Activated CD8-positive, alpha-beta memory T cell treated with anti-CD3 and anti-CD28 coated beads, Interleukin-2, amount 10 ng/mL, durations not matched to agents 7 days and 5 days (primary cell): ENCODE results near the gene EFTUD2. TPM values are rescaled to one million over a fixed set of nuclear protein-coding genes. Genes with fewer than 3 reads are reported as not detected.

ENCODE experiments used
- ATAC-seq: fragments of 150-1000 bp; cut with Tn5 transposase; one replicate; pipeline ENCODE4 v1.10.0; 2021; ENCODE audit warnings: moderate library complexity
- CTCF ChIA-PET: fragments of 350-600 bp; sonication (Branson Sonifier 250); formaldehyde crosslinking; loops from one replicate; lab custom pipeline; 2021; ENCODE audit warnings: antibody characterized with exemption; lab: Charles Lee
- DNase-seq: peaks from one replicate; pipeline ENCODE4 v3.0.0-alpha.2; 2020
- H3K27ac Mint-ChIP-seq: one replicate; pipeline ENCODE4 v1.8.0; 2021; ENCODE audit warnings: mild to moderate bottlenecking, mixed read lengths
- H3K27me3 Mint-ChIP-seq: one replicate; pipeline ENCODE4 v1.8.0; 2021; ENCODE audit warnings: mixed read lengths
- H3K36me3 Mint-ChIP-seq: one replicate; pipeline ENCODE4 v1.8.0; 2021; ENCODE audit warnings: mild to moderate bottlenecking, mixed read lengths
- H3K4me1 Mint-ChIP-seq: one replicate; pipeline ENCODE4 v1.8.0; 2021; ENCODE audit warnings: mixed read lengths
- H3K4me3 Mint-ChIP-seq: one replicate; pipeline ENCODE4 v1.8.0; 2021; ENCODE audit warnings: mild to moderate bottlenecking, moderate library complexity, mixed read lengths
- H3K9me3 Mint-ChIP-seq: one replicate; pipeline ENCODE4 v1.8.0; 2022; ENCODE audit warnings: low read depth, mixed read lengths
- total RNA-seq, 2 experiments: library from RNA; stranded (reverse); gene quantifications; one replicate each; pipeline ENCODE4 v1.2.3, GENCODE V29; 2021

The EFTUD2 gene
- total RNA-seq, 2 experiments from 2014 or later = 134 to 178 TPM

DNA sequence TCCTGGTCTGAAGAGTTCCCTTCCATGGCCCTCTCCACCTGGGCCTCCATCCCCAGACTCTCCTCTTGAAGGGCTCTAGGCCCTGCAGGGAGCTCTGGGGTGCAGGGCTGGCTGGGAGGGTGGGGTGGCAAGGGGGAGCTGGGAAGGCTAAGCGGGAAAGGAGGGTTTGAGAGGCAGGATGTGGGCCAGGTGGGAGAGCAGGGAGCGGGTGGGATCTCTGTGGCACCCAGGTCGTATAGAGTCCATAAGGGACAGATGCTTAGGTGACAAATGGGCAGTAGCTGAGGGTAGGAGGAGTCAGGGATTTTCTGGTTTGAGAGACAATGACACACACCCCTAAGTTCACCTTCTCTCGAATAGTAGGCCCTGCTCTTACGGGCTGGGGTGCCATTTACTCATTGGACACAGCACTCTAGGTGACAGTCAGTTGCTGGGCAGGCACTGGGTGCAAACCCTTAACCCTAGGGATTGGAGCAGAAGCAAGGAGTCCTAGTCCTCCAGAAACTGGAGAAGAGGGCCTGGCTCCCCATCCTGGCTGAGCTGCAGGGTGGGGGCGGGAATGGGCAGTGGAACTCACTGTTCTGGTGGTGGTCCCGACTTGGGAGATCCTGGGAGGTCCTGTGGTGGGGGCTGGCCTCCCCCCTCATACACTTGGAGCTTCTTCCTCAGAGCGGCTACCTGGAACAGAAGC, 33.0 kb upstream of the EFTUD2 start:
- CTCF ChIA-PET = interaction anchor here (1.4 to 1.6 kb wide), 3 partner anchors 22 to 203 kb away, joined by 3 to 5 read pairs (median 4); partner anchors contain the start of gene ACBD4
- H3K9me3 Mint-ChIP-seq = no peaks in the 10 kb centered on the region
- ATAC-seq = no peak
- H3K36me3 Mint-ChIP-seq = peaks cover 52% of the 10 kb centered on the region
- H3K4me1 Mint-ChIP-seq = no peaks in the 10 kb centered on the region
- no peak for DNase-seq
- no peaks in the 10 kb centered on the region for H3K27me3 Mint-ChIP-seq
- H3K4me3 Mint-ChIP-seq = no peak overlapping the region
- H3K27ac Mint-ChIP-seq = no peak overlapping the region

DNA sequence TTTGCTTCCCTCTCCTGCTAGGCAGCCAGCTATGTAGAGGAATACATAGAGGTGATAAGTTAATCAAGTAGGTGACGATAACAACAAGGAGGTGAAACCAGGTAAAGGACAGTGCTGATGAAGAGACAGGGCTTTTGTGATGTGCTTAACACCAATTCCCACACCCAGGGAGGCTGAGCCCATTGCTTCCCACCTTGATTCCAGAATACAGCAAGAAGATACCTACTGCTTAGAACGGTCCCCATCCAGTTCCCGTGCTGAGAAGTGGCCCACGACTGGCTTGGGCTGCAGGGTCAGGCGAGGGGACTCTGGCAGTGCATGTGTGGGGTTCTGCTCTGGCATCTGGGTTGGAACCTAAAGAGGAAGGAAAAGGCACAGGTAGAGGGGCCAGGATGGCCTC, 32.1 kb upstream of the EFTUD2 start:
- DNase-seq = no peak

DNA sequence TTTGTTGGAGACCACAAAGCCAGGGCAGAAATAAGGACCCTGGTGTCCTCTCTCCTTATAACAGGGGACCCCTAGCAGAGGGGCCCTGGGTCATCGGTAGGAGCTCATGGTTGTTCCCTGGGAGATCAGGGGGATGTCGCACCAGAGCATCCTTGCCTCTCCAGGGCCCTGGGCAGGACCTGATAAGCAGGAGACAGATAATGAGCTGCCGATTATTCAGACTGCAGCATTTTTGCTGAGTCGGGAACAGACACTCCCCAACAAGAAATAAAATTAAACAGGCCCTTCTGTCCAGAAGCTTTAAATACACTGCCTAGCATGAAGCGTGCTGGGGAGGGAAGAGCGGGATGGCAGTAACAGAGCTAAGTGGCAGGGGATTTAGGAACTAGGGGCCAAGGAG, 31.4 kb upstream of the EFTUD2 start:
- no peak for DNase-seq
- no peak overlapping the region for H3K4me3 Mint-ChIP-seq
- CTCF ChIA-PET = interaction anchor here (0.6 to 3.4 kb wide), 3 partner anchors 9 to 24 kb away, joined by 3 to 16 read pairs (median 5); no protein-coding TSS in a partner anchor
- no peaks in the 10 kb centered on the region for H3K4me1 Mint-ChIP-seq
- no peaks in the 10 kb centered on the region for H3K9me3 Mint-ChIP-seq
- no peak for ATAC-seq
- no peaks in the 10 kb centered on the region for H3K27me3 Mint-ChIP-seq
- H3K27ac Mint-ChIP-seq = no peak overlapping the region
- H3K36me3 Mint-ChIP-seq = peaks cover 50% of the 10 kb centered on the region

More for the DNA sequence above, 32.1 kb upstream of the EFTUD2 start:
- no peak overlapping the region for H3K4me3 Mint-ChIP-seq
- H3K27ac Mint-ChIP-seq = no peak overlapping the region
- H3K36me3 Mint-ChIP-seq = peaks cover 55% of the 10 kb centered on the region
- CTCF ChIA-PET = interaction anchor here (0.5 to 3.4 kb wide), 4 partner anchors 11 to 237 kb away, joined by 3 to 16 read pairs (median 4); partner anchors contain the start of gene ACBD4
- no peaks in the 10 kb centered on the region for H3K4me1 Mint-ChIP-seq
- no peaks in the 10 kb centered on the region for H3K9me3 Mint-ChIP-seq
- no peaks in the 10 kb centered on the region for H3K27me3 Mint-ChIP-seq
- ATAC-seq = no peak

DNA sequence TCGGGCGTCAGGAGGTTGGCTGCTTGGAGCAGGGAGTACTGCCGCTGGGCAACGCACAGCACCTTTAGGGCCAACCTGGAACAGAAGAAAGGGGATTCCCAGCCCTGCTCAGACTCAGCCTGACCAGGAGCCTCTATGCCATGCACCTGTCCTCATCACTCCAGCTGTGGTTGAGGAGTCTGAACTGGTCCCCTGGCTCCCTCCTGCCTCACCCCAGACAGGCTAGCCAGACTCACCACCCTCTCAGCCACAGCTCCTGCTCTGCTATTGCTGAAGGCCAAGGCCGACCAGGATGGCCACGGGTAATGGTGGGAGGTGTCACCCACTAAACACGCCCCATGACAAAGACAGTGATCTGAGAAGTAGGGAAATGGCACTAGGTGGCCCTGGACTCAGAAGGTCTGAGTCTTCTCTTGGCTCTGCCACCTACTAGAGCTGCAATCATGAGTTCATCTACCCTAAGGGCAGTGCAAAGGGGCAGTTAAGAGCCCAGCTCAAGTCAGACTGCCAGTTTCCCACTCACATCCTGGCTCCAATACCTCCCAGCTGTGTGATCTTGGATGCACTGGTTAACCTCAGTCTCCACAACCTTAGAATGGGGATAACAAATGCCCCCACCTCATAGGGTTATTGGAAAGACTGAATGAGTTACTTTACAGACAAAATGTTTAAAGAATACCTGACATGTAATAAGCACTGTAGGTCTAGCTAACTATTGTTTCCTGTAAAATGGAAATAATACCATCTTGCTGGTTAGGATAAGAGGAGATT, 29.9 kb upstream of the EFTUD2 start:
- no peak for ATAC-seq
- no peaks in the 10 kb centered on the region for H3K9me3 Mint-ChIP-seq
- H3K27ac Mint-ChIP-seq = no peak overlapping the region
- no peak for DNase-seq
- H3K27me3 Mint-ChIP-seq = no peaks in the 10 kb centered on the region
- H3K4me1 Mint-ChIP-seq = peaks cover under 1% of the 10 kb centered on the region
- CTCF ChIA-PET = interaction anchor here (1.1 to 3.4 kb wide), 2 partner anchors 9 to 206 kb away, joined by 4 to 16 read pairs; partner anchors contain the start of gene ACBD4
- H3K36me3 Mint-ChIP-seq = peaks cover 45% of the 10 kb centered on the region
- no peak overlapping the region for H3K4me3 Mint-ChIP-seq

DNA sequence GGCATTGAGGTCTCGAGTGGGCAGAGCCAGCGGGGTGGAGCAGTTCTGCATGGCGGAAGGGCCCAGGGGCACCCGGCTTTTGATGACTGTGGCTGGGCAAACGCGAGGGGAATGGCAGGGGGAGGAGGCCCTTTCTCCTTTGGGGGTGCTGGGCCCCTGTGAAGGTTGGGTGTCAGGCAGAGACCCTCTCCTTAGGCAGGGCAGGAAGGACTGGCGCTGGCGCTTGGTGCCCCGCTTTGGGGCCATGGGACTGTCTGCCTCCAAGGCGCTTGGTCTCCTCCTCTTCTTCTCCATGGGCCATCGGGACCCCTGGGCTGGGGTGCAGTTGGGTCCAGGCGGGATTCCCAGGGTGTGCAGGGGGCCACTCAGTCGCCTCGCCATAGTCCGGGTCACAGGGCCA, 28.9 kb upstream of the EFTUD2 start:
- DNase-seq (no peak), ATAC-seq (no peak)
- Mint-ChIP-seq H3K36me3 (peaks cover 38% of the 10 kb centered on the region), H3K9me3 (no peaks in the 10 kb centered on the region), H3K27me3 (no peaks in the 10 kb centered on the region), H3K4me3 (no peak overlapping the region), H3K4me1 (peaks cover 2% of the 10 kb centered on the region), H3K27ac (no peak overlapping the region)
- CTCF ChIA-PET = interaction anchor here (1.1 to 1.2 kb wide), 2 partner anchors 146 to 171 kb away, joined by 3 read pairs; no protein-coding TSS in a partner anchor

DNA sequence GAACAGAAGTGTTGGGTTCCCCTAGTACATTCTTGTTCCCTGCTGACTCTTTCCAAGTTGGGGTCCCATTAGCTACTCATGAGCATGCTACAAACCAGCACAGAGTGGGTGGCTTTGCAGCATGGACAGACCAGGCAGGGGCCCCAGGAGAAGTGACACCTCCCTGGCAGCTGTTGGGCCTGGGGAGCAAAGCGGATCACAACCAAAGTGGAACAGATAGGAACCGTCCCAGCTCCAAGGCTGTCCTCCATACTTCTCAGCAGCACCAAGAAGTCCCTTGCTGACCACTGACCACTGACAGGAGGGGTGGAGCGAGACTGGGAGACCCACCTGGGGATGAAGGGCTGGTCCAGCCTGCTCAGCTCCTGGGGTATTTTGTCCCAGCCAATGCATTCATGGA, 28.5 kb upstream of the EFTUD2 start:
- CTCF ChIA-PET = interaction anchor here (0.6 to 1.2 kb wide), 5 partner anchors 19 to 171 kb away, joined by 3 read pairs; no protein-coding TSS in a partner anchor
- H3K4me1 Mint-ChIP-seq = peaks cover 2% of the 10 kb centered on the region
- peaks cover 38% of the 10 kb centered on the region for H3K36me3 Mint-ChIP-seq
- no peaks in the 10 kb centered on the region for H3K9me3 Mint-ChIP-seq
- no peak overlapping the region for H3K27ac Mint-ChIP-seq
- H3K27me3 Mint-ChIP-seq = no peaks in the 10 kb centered on the region
- no peak for ATAC-seq
- no peak overlapping the region for H3K4me3 Mint-ChIP-seq
- DNase-seq = no peak

DNA sequence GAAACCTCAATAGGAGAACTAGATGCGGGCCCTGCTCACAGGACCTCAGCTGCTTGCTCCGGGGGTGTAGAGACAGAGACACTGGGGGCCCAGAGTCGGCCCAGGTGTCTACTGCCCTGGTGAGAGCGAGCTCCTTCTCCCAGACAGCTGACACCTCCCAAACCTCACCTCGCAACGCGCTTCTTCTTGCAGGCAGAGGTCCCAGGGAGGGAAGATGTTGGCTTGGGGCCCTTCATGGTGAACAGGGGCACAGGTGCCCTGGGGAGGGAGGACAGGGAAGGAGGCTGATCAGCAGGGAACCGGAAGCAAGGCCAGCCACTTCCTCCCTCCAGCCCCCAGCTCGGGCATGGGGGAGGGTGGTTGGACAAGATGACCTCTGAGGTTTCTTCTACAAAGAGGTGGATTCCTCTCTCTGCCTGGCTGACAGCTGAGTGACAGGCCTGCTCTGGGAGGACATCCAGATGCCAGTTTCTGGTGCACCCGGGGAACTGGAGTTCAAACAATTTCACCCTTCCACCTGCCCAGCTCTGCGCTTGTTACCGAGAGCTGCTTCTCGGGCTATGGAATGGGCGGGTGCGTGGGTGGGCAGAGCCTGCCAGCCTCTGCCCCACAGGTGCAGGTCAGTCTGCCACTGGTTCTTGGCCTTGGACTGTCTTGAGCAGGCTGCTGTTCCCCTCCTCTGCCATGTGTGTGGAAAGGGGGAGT, 27.7 kb upstream of the EFTUD2 start:
- H3K4me1 Mint-ChIP-seq = peaks cover 2% of the 10 kb centered on the region
- H3K9me3 Mint-ChIP-seq = no peaks in the 10 kb centered on the region
- H3K4me3 Mint-ChIP-seq = no peak overlapping the region
- ATAC-seq (no peak), DNase-seq (no peak)
- CTCF ChIA-PET = interaction anchor here (0.6 to 1.2 kb wide), 4 partner anchors 20 to 148 kb away, joined by 3 to 6 read pairs (median 3); no protein-coding TSS in a partner anchor
- H3K27ac Mint-ChIP-seq = no peak overlapping the region
- H3K36me3 Mint-ChIP-seq = peaks cover 35% of the 10 kb centered on the region
- H3K27me3 Mint-ChIP-seq = peaks cover 5% of the 10 kb centered on the region

DNA sequence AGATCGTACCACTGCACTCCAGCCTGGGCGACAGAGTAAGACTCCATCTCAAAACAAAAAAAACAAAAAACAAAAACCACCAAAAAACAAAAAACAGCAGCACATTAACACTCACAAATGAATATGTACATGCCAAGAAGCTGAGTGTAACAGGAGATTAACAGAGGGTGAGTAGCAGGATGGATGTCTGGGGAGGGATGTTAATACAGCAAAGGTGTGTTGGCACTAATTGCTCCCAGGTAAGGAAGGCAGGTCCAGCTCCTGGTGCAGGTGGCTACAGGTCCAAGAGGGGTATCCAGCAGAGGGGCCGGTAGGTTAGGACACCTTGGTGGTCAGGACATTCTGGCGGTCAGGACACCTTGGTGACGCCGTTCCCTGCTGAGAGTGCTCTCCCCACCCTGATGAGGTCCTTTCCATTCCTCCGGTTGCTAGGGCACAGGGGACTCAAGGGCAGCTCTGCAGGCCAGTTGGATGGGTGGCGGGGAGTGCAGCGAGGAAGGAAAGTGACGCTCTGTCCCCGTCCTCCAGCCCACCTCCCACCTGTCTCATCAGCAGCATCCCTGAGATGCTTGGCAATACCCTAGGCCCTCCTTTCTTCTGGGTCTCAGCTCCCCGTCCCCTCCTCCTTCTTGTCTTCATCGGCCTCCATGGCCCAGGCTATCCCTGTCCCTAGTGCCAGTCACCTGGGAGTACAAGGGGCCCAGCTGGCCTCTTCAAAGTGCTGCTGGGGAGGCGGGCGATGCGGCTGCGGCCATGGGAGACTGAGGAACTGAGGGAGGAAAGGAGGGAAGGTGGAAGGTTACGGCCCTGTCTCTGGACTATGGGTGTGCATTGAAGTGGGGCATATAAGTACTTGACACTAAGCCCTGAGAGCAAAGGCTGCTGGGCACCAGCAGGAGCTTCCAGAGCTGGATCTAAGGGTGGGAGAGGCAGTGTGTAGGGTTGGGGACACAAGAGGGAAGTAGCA, 26.8 kb upstream of the EFTUD2 start:
- CTCF ChIA-PET = interaction anchor here (1.2 kb wide), 1 partner anchor 94 kb away, joined by 6 read pairs; no protein-coding TSS in a partner anchor
- peaks cover 12% of the 10 kb centered on the region for H3K27me3 Mint-ChIP-seq
- H3K4me3 Mint-ChIP-seq = no peak overlapping the region
- ATAC-seq = no peak
- peaks cover 2% of the 10 kb centered on the region for H3K4me1 Mint-ChIP-seq
- H3K9me3 Mint-ChIP-seq = no peaks in the 10 kb centered on the region
- peaks cover 30% of the 10 kb centered on the region for H3K36me3 Mint-ChIP-seq
- H3K27ac Mint-ChIP-seq = no peak overlapping the region
- no peak for DNase-seq

DNA sequence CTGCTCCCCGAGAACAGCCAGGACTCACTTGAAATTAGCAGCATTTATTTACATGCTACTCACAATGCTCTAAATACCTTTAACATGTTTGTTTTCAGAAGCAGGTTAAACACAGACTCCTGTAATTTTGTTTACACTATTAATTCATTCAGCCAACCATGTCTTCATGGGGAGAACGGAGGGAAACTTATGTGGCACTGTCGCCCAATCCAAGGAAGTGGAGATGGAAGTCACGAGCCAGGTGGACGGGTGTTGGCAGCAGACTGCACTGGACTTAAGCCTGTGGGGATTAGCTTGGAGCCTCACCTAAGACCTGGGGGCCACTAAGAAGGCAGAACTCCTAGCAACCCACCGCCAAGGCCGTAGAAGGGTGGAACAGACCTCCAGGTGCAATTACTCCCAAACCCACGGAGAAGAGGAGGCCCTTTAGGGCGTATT, 24.9 kb upstream of the EFTUD2 start:
- H3K27ac Mint-ChIP-seq = no peak overlapping the region

DNA sequence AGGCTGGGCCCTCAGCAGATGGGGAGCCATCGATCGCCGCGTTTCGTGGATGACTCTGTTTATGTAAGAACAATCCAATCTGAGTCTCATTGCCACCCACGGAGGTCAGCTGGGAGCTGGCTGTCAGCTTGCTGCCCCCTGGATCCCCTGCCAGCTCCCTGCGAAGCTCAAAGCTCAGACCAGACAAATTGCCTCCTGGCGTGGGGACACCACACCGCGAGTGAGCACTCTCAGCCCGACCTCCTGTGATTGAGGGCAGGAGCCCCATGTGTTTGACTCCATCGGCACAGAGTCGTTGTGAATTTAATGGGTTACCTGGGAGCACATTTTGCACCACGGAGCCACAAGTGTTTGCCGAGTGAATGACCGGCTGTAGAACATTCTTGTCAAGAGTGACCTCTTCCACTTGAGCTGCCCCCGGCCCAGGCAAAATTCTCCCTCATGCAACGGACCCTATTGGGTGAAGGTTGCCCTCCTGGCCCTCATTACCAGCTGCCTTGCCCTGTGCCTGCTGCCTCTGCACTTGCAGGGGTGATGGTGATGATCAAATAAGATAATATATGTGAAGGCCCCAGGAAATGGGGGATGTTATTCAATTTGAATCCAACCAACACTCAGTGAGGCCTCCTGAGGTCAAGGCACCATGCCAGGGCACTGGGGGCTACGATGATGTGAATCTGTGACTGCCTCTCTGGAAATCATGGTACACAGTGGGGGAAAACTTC, 23.7 kb upstream of the EFTUD2 start:
- Mint-ChIP-seq H3K36me3 (peaks cover 16% of the 10 kb centered on the region), H3K9me3 (no peaks in the 10 kb centered on the region), H3K4me3 (no peak overlapping the region), H3K4me1 (peaks cover 4% of the 10 kb centered on the region), H3K27ac (no peak overlapping the region), H3K27me3 (peaks cover 26% of the 10 kb centered on the region)
- DNase-seq (no peak), ATAC-seq (no peak)
- CTCF ChIA-PET = interaction anchor here (0.6 to 4.0 kb wide), 4 partner anchors 8 to 147 kb away, joined by 3 to 73 read pairs (median 6); no protein-coding TSS in a partner anchor

More for the DNA sequence above, 24.9 kb upstream of the EFTUD2 start:
- Mint-ChIP-seq H3K4me3 (no peak overlapping the region), H3K36me3 (peaks cover 24% of the 10 kb centered on the region), H3K9me3 (no peaks in the 10 kb centered on the region), H3K27me3 (peaks cover 26% of the 10 kb centered on the region), H3K4me1 (peaks cover 4% of the 10 kb centered on the region)
- ATAC-seq = no peak
- DNase-seq = no peak
- CTCF ChIA-PET = no interaction called here

DNA sequence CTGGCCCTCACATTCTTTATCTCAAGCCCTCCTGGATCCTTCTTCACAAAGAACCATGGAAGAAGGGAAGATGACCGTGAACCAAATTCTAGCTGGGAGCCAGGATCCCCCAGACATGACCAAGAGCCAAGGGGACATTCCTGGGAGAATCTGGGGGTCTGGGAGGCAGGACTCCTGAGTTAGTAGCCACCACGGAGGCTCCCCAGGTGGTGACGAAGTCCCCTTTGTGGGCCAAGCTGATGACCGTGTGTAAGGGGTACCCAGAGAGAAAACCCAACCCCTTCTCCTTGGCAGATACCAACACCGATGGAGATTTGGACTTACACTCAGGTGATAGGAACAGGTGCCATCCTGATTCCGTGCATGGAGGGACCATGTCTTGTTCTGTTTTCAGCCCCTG, 22.9 kb upstream of the EFTUD2 start:
- Mint-ChIP-seq H3K27ac (no peak overlapping the region), H3K4me1 (peaks cover 4% of the 10 kb centered on the region), H3K4me3 (no peak overlapping the region), H3K9me3 (no peaks in the 10 kb centered on the region), H3K27me3 (peaks cover 26% of the 10 kb centered on the region), H3K36me3 (peaks cover 11% of the 10 kb centered on the region)
- ATAC-seq (no peak), DNase-seq (no peak)
- CTCF ChIA-PET = interaction anchor here (1.0 to 4.4 kb wide), 4 partner anchors 8 to 147 kb away, joined by 3 to 73 read pairs (median 16); no protein-coding TSS in a partner anchor
